Measurements from ENCODE around the gene BORCS5.

BORCS5 gene

GRCh38 chr12:12449533-12450025, 92.7 kb downstream of the BORCS5 start:
- TF ChIP-seq FOXM1 (IDR thresholded peaks at IDR 0.05; ENCODE audit: borderline replicate concordance, low read depth) (no peak), TCF12 (IDR thresholded peaks at IDR 0.05; ENCODE audit: low read depth) (no peak), ZBTB7A (IDR thresholded peaks at IDR 0.05; ENCODE audit: low read depth) (no peak), MAX (IDR thresholded peaks at IDR 0.05) (no peak), CEBPB (IDR thresholded peaks at IDR 0.05) (peak; percentile 76), REST (IDR thresholded peaks at IDR 0.05; ENCODE audit: low read depth) (no peak), CREB1 (IDR thresholded peaks at IDR 0.05; ENCODE audit: low read depth) (no peak), RAD21 (IDR thresholded peaks at IDR 0.05; ENCODE audit: low read depth) (no peak)

GRCh38 chr12:12450043-12450471, 93.2 kb downstream of the BORCS5 start:
- TF ChIP-seq YY1 (IDR thresholded peaks at IDR 0.05; ENCODE audit: low read depth) (no peak), MAX (IDR thresholded peaks at IDR 0.05) (no peak), CREB1 (IDR thresholded peaks at IDR 0.05; ENCODE audit: low read depth) (no peak), ZBTB7A (IDR thresholded peaks at IDR 0.05; ENCODE audit: low read depth) (no peak), CEBPB (IDR thresholded peaks at IDR 0.05) (no peak), TCF12 (IDR thresholded peaks at IDR 0.05; ENCODE audit: low read depth) (no peak), NFIC (IDR thresholded peaks at IDR 0.05) (no peak), USF1 (IDR thresholded peaks at IDR 0.05) (no peak), REST (IDR thresholded peaks at IDR 0.05; ENCODE audit: low read depth) (no peak), EP300 (IDR thresholded peaks at IDR 0.05; ENCODE audit: borderline replicate concordance) (no peak), TAF1 (IDR thresholded peaks at IDR 0.05; ENCODE audit: low read depth) (no peak), TEAD4 (IDR thresholded peaks at IDR 0.05) (no peak), RAD21 (IDR thresholded peaks at IDR 0.05; ENCODE audit: low read depth) (no peak), EGR1 (IDR thresholded peaks at IDR 0.05) (no peak), FOXM1 (IDR thresholded peaks at IDR 0.05; ENCODE audit: borderline replicate concordance, low read depth) (no peak)

- TF ChIP-seq ZBTB7A (IDR thresholded peaks at IDR 0.05; ENCODE audit: low read depth) (no peak), CREB1 (IDR thresholded peaks at IDR 0.05; ENCODE audit: low read depth) (no peak), EP300 (IDR thresholded peaks at IDR 0.05; ENCODE audit: borderline replicate concordance) (no peak), CEBPB (IDR thresholded peaks at IDR 0.05) (no peak), USF1 (IDR thresholded peaks at IDR 0.05) (no peak), YY1 (IDR thresholded peaks at IDR 0.05; ENCODE audit: low read depth) (no peak), TEAD4 (IDR thresholded peaks at IDR 0.05) (no peak), REST (IDR thresholded peaks at IDR 0.05; ENCODE audit: low read depth) (no peak), MAX (IDR thresholded peaks at IDR 0.05) (no peak), NFIC (IDR thresholded peaks at IDR 0.05) (no peak), TAF1 (IDR thresholded peaks at IDR 0.05; ENCODE audit: low read depth) (no peak), TCF12 (IDR thresholded peaks at IDR 0.05; ENCODE audit: low read depth) (no peak), FOXM1 (IDR thresholded peaks at IDR 0.05; ENCODE audit: borderline replicate concordance, low read depth) (no peak)
Observed at GRCh38 chr12:12451098-12451497, 94.2 kb downstream of the BORCS5 start.

- TF ChIP-seq YY1 (IDR thresholded peaks at IDR 0.05; ENCODE audit: low read depth): no peak
Observed at GRCh38 chr12:12452326-12452902, 95.5 kb downstream of the BORCS5 start.
